Ishikawa (cell line): ENCODE data around the gene DUSP18.

Experiments
- EGR1 ChIP-seq: IDR thresholded peaks from 2 replicates; pipeline ENCODE4 v1.6.1; 2012
- FOXM1 ChIP-seq: IDR thresholded peaks from 2 replicates; pipeline ENCODE4 v1.6.1; 2012; ENCODE audit warnings: low read depth, borderline replicate concordance
- RAD21 ChIP-seq: IDR thresholded peaks from 2 replicates; pipeline ENCODE4 v1.6.1; 2012; ENCODE audit warnings: low read depth
- TAF1 ChIP-seq: IDR thresholded peaks from 2 replicates; pipeline ENCODE4 v1.6.1; 2012; ENCODE audit warnings: low read depth, mild to moderate bottlenecking
- TCF12 ChIP-seq: IDR thresholded peaks from 2 replicates; pipeline ENCODE4 v1.6.1; 2012; ENCODE audit warnings: low read depth

DNA sequence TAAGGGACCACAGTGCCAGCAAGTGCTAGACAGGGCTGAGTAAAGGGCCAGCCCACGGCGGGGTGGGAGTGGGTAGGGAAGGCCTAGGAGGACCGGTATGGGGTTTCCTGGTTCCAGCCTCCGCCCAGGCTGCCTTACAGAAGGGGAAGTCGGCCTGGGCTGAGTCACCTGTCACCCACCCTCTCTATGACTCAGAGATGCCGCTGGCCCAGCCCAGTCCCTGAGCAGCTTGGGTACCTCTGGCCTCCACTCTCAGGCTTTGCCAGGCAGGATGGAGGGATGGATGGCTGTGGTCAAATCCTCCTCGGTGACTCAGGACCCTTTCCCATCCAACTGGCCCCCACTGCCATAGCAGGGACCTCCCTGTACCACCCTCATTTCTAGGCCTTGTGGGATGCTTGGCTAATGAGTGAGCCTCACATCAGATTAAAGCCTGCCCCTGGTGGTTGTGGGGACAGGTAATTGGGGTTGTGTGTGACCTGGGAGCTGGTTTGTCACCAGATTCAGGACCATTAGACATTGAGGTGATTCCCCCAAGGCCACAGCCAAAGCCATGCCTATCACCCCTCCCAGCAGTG is 18.2 kb downstream of the DUSP18 start:
- TF ChIP-seq TAF1 (no peak), TCF12 (no peak), EGR1 (no peak), FOXM1 (no peak), RAD21 (no peak)
